Activated CD8-positive, alpha-beta memory T cell treated with anti-CD3 and anti-CD28 coated beads for 4 hours (primary cell): ENCODE data around the gene KLHL40.
A peak's percentile ranks its signal among the peaks of the same experiment; 100 is the strongest.

Experiments
- DNase-seq, 2 donors: peaks; one replicate each; pipeline ENCODE4 v3.0.0-alpha.2; 2020; ENCODE audit warnings: low read depth in 2 of 2

Gene KLHL40

DNA sequence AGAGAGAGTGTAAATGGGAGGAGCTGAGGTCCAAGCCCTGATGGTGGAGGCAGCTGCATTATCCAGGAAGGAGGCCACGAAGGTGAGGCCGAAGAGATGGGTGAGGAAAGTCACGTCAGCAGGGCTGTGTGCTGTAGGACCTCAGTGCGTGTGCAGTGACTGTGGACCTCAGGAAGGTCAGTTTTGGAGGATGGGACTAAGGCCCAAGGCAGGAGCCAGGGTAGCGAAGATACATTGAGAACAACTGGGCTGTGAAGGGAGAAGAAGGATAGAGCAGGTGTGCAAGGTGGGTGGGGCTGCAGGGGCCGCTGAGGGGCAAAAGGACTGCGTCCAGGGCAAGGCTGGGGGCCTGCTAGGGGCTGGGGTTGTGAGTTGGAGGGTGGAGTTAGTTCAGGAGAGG, 4.9 kb downstream of the KLHL40 start:
- DNase-seq = no peak

DNA sequence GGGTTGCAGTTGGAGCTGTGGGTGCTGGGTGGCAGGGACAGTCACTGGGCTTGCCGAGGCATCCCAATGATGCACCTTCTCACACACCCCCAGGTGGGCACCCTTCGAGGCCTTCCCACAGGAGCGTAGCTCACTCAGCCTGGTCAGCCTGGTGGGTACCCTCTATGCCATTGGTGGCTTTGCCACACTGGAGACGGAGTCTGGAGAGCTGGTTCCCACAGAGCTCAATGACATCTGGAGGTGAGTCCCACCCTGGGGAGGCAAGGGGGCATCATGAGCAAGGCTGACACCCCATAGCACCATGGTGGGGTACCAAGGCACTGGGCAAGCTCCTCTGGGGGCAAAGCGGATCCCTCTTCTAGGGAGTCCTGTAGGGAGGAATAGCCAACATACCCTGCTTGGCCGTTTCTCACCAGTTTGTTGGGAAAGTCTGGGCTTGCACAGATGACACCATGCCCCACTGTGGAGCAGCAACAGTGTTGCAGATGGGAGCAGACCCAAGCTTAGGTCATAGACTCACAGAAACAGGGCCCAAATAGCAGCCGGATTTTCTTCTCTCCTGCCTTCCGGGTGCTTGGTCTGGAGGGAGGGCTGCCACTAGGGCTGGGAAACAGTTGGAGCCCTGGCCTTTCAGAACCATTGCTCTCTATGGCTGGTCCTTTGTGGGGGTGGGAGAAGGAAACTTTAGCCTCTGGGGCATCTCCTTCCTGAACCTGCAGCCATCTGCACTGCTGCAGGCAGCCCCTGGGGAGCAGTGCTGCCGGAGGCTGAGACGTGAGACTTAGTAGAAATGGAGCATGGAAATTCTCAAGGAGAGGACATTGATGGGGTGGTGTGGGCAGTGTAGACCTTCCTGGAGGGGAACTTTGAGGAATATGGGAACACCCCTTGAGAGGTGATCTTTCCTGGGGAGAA, 5.7 kb downstream of the KLHL40 start:
- no peak for DNase-seq

DNA sequence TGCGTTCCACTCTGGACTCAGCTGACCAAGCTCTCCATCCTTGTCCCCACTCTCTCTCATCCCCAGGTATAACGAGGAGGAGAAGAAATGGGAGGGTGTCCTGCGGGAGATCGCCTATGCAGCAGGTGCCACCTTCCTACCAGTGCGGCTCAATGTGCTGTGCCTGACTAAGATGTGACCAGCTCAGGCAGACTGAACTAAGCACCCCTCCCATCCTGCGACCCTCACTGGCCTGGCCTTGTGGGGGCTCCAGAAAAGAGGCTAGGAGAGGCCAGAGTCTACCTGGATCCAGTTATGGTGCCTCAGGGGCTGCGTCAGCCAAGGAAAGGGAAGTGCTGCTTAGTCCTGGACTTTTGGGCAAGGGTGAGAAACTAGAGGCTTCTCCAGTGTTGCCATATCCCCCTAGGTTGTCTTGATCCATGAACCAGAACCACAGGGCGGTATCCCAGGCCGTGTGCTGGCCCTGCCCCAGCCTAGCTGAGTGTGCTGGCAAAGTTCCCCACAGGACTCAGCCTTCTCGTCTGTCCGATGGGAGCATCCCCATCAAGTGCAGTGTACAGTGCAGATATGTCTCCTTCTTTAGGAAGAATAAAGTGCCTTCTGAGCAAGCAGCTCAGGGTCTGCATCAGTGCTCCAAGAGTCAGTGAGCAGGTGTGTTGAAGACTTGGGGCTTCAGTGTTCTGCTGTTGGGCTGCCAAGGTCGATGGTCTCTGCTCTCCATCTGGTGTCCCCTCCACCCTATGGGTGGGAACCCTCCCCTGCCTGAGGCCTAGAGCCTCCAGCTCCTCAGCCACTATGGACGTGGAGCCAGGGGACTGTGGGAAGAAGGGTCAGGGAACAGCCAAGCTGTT, 6.7 kb downstream of the KLHL40 start:
- no peak for DNase-seq

DNA sequence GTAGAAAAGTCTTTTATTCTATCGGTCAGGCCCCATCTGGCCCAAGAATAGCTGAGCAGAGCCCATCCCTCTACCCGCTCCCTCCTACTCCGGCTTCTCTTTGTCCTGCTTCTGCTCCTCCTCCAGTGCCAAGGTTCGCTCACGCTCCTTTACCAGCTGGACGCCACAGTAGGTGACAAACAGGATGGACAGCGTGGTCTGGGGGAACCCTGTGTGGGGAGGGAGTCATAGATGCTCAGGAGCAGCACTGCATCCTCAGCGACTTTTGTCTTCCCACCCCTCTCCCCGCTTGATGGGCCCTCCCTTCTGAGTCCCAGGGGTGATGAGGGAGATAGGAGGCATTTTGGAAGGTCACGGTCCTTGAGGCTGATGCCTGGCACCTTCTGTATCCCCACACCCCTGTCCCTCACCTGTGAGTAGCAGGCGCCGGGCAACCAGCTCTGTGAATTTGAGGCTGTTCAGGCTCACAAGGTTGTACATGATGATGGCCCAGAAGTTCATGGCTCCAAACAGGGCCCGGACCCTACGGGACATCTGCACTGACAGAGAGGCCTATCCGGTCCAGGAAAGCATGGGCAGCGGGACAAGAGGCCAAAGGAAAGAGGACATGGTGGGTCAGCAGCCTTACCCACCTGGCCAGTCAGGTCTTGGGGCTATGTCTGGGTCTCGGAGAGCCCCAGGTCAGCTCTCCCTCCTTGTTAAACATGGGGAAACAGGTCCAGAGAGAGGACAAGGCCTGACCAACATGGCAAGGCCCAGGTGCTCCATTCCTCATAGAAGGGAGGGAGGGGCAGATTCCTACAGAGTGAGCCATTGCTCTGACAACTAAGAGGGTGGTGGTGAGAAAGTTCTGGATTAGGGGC, 7.6 kb downstream of the KLHL40 start:
- DNase-seq = no peak

DNA sequence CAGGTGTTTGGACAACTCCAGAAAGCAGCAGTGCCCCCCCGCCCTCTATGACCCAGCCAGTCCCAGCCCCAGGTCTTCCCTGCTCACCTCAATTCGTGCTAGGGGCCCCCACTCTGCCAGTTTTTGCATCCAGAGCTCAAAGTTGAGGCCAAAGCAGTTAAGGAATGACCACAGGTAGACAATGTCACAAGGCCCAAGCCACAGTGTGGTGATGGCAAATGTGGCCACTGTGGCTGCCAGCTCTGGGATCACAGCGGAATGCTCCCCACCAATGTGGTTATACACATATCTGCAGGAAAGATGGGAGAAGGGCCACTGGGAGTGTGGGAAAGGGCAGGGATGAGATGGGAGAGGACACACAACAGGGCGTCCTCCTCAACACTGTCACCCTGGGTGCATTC, 8.2 kb downstream of the KLHL40 start:
- DNase-seq = no peak

DNA sequence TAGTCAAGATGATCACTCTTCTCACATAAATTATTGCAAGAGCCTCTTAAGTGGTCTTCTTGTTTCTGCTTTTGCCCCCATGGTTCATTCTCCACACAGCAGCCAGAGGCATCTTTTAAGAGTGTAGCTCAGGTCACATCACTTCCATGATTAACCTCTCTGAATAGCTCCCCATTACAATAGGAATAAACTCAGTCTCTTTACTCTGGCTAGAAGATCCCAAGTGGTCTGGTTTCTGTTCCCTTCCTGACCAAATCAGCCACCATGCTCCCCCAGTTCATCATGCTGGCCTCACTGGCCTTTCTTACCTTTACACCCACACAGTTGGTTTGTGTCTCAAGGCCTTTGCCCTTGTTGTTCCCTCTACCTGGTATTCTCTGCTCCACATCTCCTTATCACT, 9.0 kb downstream of the KLHL40 start:
- no peak for DNase-seq

DNA sequence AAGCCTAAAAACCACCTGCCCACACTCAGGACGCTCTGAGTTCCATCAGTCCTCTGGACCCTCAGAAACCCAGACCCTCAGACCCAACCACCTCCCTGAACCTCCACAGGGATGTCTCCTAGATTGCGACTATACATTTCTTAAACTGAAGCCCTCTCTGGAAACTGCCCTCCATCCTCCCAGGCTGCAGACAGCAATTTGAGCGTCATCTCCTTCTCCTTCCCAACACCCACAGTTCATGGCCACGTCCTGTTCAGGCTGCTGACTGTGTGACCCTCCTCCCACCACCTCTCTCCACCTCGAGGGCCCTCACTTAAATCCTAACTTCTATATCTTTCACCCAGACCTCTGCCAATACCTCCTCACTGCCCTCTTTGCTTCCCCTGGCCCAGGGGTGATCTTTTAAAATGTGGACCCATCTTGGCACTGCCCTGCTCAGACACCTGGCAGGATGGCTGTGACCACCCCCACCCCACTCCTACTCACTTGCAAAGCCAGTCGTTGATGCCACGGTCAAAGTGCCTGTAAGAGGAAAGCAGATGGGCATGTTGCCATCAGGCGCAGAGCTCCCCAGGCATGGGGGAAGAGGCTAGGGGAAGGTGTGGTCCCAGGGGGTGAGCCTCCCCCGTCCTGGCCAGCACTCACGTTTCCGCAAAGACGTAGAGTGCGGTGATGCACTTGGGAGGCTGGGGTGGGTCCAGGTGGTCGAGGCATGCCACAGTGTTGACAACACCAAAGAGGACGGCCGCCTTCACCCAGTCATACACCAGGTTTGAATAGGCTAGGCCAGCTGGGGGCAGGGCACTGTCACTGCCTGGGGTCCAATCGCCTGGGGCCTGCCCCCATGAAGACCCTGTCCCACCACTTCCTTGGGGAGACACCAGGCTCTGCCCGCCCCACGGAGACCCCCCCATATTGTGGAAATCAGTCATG, 11.3 kb downstream of the KLHL40 start:
- DNase-seq = no peak

DNA sequence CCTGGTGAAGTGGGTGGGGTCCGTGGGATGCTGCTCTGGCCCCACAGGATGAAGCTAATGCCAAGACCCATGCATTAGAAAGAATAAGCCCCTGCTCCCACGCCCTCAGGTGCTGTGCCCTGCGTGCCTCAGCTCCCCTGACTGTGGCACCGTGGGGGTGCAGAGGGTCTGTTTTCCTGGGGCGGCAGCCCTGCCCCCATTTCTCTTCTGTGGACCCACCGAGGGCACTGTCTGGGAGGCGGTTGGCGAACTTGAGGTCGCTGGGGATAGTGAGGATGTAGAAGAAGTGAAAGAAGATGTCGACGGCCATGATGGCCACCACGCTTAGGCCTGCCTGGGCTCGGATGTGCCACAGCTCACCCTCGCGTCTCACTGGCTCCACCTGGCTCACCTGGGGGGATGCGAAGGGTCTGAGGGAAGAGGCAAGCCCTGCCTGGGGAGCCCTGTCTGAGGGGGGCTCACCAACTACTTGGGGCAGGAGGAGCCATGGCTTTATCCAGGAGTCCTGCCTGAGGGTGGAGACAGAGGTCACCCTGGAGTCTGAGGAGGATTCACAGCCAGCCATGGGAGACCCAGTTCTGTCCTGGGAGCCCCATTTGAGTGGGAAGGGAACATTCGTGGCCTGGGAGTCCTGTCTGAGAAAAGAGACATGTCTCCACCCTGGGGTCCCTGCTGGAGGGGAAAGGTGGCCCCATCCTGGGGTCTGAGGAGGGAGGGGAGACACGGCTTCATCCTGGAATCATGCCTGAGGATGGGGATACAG, 12.1 kb downstream of the KLHL40 start:
- DNase-seq = no peak

DNA sequence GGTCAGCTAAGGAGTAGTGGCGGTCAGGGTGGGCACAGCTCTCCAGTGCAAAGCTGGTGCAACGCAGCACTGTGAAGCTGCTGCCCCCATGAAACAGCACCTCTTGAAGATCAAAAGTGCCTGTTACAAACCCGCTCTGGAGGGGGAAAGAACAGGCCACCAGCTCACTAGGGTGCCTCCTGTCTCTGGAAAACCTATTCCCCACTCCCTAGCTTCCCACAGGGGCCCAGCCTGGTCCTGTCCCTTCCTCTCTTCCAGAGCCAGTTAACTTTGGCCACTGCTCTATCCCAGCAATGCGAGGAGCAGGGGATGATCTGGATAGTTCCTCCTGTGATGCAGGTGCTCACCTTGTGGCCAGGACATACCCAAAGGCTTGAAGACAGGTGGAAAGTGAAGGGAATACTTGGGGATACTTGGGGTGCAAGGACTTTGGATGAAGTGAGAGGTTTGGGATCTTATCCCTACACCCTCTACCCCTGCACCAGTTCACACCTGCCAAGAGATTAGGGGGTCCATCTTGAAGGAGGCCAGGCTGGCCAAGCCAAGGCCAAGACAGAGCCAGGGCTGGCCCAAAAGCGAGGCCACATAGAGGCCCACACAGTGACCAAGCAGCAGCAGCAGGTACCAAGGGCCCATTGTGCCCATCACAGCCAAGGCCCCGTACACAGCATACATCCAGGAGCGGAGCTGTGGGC, 13.0 kb downstream of the KLHL40 start:
- no peak for DNase-seq

DNA sequence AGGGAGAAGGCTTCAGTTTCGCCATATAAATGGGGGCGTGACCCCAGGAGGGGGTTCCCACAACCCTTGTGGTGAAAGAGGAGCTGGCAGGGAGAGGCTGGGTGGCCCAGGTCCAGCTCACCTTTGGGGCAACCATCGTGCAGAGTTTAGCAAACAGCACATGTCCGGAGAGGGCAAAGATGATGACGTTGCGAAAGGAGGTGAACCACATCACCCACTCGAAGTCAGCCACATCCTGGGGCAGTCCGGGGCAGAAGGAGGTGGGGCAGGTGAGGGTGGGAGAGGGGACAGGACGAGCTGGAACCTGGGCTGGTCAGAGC, 13.5 kb downstream of the KLHL40 start:
- DNase-seq = no peak

DNA sequence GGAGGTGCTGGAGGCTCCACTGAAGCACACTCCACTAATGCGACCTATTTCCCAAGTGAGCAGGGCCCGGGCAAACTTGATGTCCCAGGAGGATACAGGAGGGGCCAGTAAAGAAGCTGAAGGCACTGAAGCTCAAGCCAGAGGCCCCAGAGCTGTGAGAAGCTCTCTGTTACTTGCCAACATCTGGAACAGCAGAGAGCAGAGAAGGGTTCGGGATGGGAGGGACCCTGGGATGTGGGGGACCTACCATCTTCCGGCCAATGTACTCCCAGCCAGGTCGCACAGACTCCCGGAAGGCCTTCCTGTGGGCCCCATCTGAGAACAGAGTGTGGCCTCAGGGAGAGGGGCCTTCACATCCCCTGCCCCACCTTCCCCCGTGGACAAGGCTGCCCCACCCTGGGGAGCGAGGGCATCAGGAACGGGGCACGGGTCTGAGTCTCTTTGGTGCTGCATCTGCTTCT, 14.2 kb downstream of the KLHL40 start:
- no peak for DNase-seq

DNA sequence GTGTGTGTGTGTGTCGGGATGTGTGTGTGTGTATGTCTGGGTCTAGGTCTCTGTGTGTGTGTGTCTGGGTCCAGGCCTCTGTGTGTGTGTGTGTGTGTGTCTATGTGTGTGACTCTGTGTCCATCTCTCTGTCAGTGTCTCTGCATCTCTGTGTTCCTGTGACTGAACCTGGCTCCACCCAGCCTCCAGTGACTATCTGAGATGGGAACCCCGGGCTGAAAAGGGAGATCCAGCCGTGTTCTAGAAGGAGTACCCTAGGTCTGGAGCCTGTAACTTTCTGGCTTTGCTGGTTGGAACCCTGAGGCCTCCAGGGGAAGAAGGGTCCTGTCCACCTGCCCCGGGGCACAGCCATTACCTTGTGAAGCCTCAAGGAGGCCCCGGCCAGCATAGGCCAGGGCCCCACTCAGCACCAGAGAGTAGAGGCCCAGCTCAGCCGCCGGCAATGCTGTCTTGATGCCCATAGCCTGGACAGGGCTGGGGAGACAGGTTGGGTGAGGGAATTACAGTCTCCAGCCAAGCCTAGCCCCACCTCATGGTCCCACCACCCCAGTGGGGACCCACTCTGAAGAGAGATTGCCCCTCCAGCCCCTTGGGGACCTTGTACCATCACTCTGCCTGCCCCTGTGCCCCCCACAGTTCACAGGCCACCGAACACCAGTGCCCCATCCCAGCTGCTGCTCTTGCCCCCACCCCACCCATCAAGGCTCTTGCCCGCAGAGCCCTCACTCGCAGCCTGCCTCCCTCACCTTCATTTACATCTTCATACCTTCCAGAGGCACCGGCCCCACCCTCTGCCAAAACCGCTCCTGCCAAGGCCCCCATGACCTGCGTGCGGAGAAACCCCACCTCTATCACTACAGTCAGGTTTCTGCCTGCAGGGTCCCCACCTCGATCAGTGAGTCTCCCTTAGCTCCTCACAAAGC, 15.3 kb downstream of the KLHL40 start:
- DNase-seq = no peak

DNA sequence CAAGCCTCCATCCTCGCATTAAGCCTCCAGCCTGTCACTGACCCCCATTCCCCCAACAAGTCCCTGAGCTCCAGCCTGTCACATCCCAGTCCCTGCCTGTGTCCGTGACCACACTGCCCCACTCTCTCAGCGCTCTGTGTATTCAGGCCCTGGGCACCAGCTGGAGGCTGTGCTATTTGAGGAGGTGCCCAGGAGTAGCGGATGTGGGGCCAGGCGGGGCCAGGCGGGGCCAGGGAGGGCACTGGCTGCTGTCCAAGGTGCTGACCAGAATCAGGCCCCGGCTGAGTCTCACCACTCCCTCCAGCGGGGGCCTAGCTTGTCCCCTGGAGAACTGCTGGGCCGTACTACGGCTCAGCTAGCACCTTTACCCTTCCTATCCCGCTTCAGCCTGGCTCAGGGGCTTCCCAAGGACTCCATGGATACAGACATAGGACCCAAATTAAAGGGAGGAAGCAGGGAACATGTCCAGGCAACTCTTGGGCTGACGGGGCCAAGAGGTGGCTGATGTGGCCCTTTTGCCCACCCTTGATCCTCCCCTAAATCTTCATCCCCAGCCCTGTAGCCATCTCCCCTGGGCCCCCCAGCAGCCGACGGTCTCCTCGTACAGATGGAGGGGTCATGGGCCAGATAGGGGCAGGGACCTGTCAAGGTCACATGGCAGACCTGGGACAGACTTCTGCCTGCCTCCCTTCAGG, 16.2 kb downstream of the KLHL40 start:
- peak in 1 of 2 donors; percentile 8 for DNase-seq

DNA sequence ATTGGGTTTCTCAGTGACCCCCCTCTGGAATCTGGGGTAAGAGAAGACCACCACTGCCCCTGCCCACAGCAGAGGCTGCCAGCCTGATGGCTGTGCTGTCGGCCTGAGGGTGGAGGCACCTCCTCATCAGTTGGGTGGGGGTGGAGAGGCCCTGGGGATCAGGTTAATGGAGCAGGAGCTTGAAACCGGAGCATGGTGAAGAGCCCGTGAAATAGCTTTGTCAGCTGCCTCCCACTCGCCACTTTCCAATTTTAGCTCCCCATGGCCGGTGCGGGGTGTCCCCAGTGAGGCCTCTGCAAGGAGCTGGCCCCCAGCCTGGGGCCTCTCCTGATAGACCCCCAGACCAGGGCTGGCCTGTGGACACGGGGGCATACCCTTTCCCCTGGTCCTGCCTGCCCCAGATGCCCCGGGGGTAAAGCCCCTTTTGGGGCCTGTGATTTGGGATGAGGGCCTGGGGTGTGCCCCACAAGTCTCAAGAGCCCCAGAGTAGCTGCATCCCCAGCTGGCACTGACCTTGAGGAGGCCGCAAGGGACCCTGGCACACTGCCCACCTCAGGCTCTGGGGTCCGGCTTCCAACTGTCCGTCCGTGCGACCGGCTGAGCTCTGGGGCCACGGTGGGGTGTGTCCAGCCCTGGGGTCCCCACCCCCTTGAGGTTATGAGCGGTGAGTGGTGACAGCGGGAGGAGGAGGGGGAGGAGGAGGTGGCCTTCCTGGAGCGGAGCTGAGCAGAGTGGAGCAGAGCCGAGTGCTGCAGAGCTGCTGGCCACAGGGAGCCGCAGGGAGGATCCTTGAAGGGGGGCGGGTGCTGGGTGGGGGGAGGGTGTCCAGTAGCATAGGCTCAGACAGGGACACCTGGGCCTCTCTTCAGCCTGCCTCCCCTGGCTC, 17.0 kb downstream of the KLHL40 start, which contains the start of gene HHATL:
Gene HHATL, minus strand, starts transcription at position 733 of the 886 bp plus-strand sequence. CDS start 1,972 bp downstream, outside the sequence.
- DNase-seq = no peak

DNA sequence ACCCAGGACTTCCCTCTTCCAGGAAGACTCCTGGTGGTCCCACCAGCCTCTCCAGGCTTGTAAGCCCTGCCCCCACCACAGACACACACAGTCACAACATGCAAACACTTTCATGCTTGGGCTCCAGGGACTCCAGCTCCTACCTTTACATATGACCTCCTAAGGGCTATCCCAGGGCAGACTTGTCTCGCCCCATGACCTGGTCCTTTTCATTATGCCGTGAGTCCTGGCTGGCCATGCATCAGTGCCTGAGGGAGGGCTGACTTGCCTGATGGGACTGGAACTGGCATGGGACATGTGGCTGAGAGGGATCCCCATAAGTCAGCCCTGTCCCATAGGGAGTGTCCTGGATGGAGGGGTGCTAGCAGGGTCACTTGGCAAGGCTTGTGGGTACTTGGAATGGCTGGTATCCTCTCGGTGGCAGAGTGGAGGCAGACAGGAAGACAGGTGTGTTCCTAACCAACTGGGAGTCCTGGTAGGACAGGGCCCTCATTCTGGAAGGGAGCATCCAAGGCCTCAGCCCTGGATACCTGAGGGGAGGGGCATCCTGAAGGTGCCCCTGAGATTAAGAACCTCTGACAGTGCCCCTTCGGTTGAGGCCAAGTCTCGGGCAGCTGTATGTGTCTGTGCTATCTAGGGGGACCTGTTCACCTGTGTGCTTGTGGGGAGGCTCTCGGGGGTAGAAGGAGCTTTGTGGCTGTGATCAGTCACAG, 17.8 kb downstream of the KLHL40 start:
- no peak for DNase-seq

DNA sequence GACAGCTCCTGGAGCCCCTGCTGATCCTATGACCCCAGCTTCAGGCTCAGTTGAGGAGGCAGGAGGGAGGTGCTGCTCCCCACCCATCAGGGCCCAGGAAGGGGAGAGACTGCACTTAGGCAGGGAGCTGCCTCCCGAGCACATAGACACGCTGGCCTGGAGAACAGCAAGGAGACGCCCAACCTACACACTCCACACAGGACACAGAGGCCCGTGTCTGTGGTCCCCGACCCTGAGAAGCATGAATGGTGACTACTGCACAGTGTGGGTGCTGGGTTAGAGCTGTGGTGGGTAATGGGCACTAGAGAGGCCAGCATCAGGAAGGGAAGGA, 18.3 kb downstream of the KLHL40 start:
- no peak for DNase-seq
